CD14-positive monocyte (primary cell): Measurements from ENCODE around the gene ARPC1A. TPM values are rescaled to one million over a fixed set of nuclear protein-coding genes. Genes with fewer than 3 reads are reported as not detected.
A peak's percentile ranks its signal among the peaks of the same experiment; 100 is the strongest.

Experiments used
- DNase-seq, 3 donors: peaks; one replicate each; pipeline ENCODE4 v3.0.0-alpha.2; 2011 to 2022
- H2AFZ ChIP-seq: 2 replicates; pipeline ENCODE4 v1.6.0; 2012; ENCODE audit warnings: mild to moderate bottlenecking, low read depth, low read length, inconsistent platforms; ENCODE audit not compliant: insufficient read depth, poor library complexity, severe bottlenecking
- H3K27ac ChIP-seq, 2 donors: 1 replicate in 1 of 2; 2 replicates in 1 of 2; pipeline ENCODE4 v1.5.1; 2012 to 2013; ENCODE audit warnings: low read length in 2 of 2, control low read depth in 1 of 2, inconsistent platforms in 1 of 2, low read depth in 1 of 2, mild to moderate bottlenecking in 1 of 2
- H3K27me3 ChIP-seq, 2 donors: one replicate each; pipeline versions ENCODE4 v1.6.0 to v1.6.1; 2011 to 2013; ENCODE audit warnings: low read length in 2 of 2; ENCODE audit not compliant: control insufficient read depth in 2 of 2, insufficient read depth in 2 of 2
- H3K36me3 ChIP-seq, 2 donors: replicated peaks in 1 of 2; 1 replicate in 1 of 2; 2 replicates in 1 of 2; pipeline versions ENCODE4 v1.5.1 to v1.6.1; 2012 to 2013; ENCODE audit warnings: low read length in 2 of 2, control low read depth in 1 of 2, inconsistent platforms in 1 of 2, mild to moderate bottlenecking in 1 of 2; ENCODE audit not compliant: insufficient read depth in 2 of 2, control insufficient read depth in 1 of 2
- H3K4me1 ChIP-seq, 2 donors: 1 replicate in 1 of 2; 2 replicates in 1 of 2; pipeline versions ENCODE4 v1.5.1 to v1.6.1; 2012 to 2013; ENCODE audit warnings: low read length in 2 of 2, control low read depth in 1 of 2, inconsistent platforms in 1 of 2, mild to moderate bottlenecking in 1 of 2, moderate library complexity in 1 of 2; ENCODE audit not compliant: insufficient read depth in 2 of 2, control insufficient read depth in 1 of 2
- H3K4me2 ChIP-seq: replicated peaks from 2 replicates; pipeline ENCODE3; 2012; ENCODE audit warnings: low read length, moderate library complexity, mild to moderate bottlenecking; ENCODE audit not compliant: poor library complexity, severe bottlenecking; ENCODE audit errors: extremely low read depth
- H3K4me3 ChIP-seq, 3 experiments: fragments of 200-600 bp in 1 of 3; sonication (generic) in 1 of 3; replicated peaks in 1 of 3; 1 replicate in 2 of 3; 2 replicates in 1 of 3; pipeline ENCODE4 v1.5.1; 2011 to 2013; ENCODE audit warnings: low read length in 3 of 3, mild to moderate bottlenecking in 3 of 3, control low read depth in 2 of 3, low read depth in 2 of 3, inconsistent platforms in 1 of 3, moderate library complexity in 1 of 3
- H3K79me2 ChIP-seq: 2 replicates; pipeline ENCODE4 v1.6.0; 2012; ENCODE audit warnings: mild to moderate bottlenecking, control low read depth, inconsistent platforms, low read length, moderate library complexity; ENCODE audit not compliant: insufficient read depth
- H3K9ac ChIP-seq: 2 replicates; pipeline ENCODE4 v1.6.0; 2017; ENCODE audit warnings: low read length, mild to moderate bottlenecking; ENCODE audit not compliant: insufficient read depth, poor library complexity, severe bottlenecking
- H3K9me3 ChIP-seq, 2 donors: replicated peaks in 1 of 2; 1 replicate in 1 of 2; 2 replicates in 1 of 2; pipeline versions ENCODE4 v1.5.1 to v1.6.1; 2012 to 2013; ENCODE audit warnings: low read length in 2 of 2, control low read depth in 1 of 2; ENCODE audit not compliant: control insufficient read depth in 1 of 2, insufficient read depth in 1 of 2
- H4K20me1 ChIP-seq: 2 replicates; pipeline ENCODE4 v1.6.0; 2012; ENCODE audit warnings: mild to moderate bottlenecking, low read length, control low read depth, moderate library complexity; ENCODE audit not compliant: insufficient read depth
- H3K27ac Mint-ChIP-seq, 7 donors: one replicate each; pipeline ENCODE4 v1.8.0; 2020; ENCODE audit warnings: mild to moderate bottlenecking in 7 of 7, mixed read lengths in 7 of 7, moderate library complexity in 6 of 7, inconsistent platforms in 2 of 7
- H3K27me3 Mint-ChIP-seq, 3 donors: one replicate each; pipeline ENCODE4 v1.8.0; 2021 to 2022; ENCODE audit warnings: low read depth in 3 of 3, mild to moderate bottlenecking in 3 of 3, mixed read lengths in 3 of 3, moderate library complexity in 3 of 3, inconsistent platforms in 1 of 3
- H3K36me3 Mint-ChIP-seq, 2 donors: one replicate each; pipeline ENCODE4 v1.8.0; 2020; ENCODE audit warnings: mixed read lengths in 2 of 2, inconsistent platforms in 1 of 2, mild to moderate bottlenecking in 1 of 2
- H3K4me1 Mint-ChIP-seq: one replicate; pipeline ENCODE4 v1.8.0; 2020; ENCODE audit warnings: mild to moderate bottlenecking, mixed read lengths
- H3K4me3 Mint-ChIP-seq, 2 donors: one replicate each; pipeline ENCODE4 v1.8.0; 2020; ENCODE audit warnings: mild to moderate bottlenecking in 2 of 2, mixed read lengths in 2 of 2, moderate library complexity in 1 of 2
- H3K9me3 Mint-ChIP-seq, 7 donors: one replicate each; pipeline ENCODE4 v1.8.0; 2020 to 2022; ENCODE audit warnings: mixed read lengths in 7 of 7, mild to moderate bottlenecking in 6 of 7, moderate library complexity in 6 of 7, inconsistent platforms in 2 of 7
- whole genome bisulfite sequencing: methylation state at CpG from one replicate; pipeline ENCODE4 v1.1.5; 2013; ENCODE audit warnings: missing lambda C conversion rate; ENCODE audit not compliant: insufficient coverage; 5-methylcytosine and 5-hydroxymethylcytosine counted together
- intact Hi-C, 2 donors: fragments of 100-400 bp; cut with micrococcal nuclease; formaldehyde crosslinking; loops; one replicate each; pipeline versions ENCODE4 v1.15.0 to v1.15.1; 2023
- polyA plus RNA-seq, 3 donors: library from polyadenylated mRNA; depleted of rRNA in 1 of 3; unstranded in 2 of 3; stranded (reverse) in 1 of 3; fragments of 300-500 nt in 2 of 3; fragments of >200 nt in 1 of 3; fragmentation: Illumina TruSeq in 2 of 3; gene quantifications; 1 replicate in 2 of 3; 2 replicates in 1 of 3; pipeline ENCODE4 v1.2.3, GENCODE V29; 2012 to 2021
- TF ChIP-seq, protein P1 (sequence below): fragments of 200-600 bp; IDR thresholded peaks from one replicate; pipeline ENCODE4 v1.8.0; 2022; ENCODE audit warnings: antibody characterized with exemption, mild to moderate bottlenecking

Gene ARPC1A
- polyA plus RNA-seq, 3 donors, result 71.7 to 107 (median 104) TPM

DNA sequence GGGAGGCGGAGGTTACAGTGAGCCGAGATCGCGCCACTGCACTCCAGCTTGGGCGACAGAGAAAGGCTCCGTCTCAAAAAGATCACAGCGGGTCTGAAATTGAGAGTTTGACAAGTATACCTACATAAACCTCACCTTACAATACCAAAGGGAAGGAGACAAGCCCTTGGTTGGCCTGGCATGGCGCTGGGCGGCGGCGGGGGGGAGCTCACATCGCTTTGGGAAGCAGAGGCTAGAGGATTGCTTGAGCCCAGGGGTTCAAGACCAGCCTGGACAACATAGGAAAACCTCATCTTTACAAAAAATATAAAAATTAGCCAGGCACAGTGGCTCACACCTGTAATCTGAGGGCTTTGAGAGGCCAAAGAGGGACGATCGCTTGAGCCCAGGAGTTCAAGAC lies 1.1 kb upstream of the ARPC1A start:
- Mint-ChIP-seq H3K4me1 (peaks cover 36% of the 10 kb centered on the region), H3K27me3 (peaks cover 1 to 4% (median 2%) of the 10 kb centered on the region in 3 donors), H3K9me3 (peaks cover 0 to 1% (median 0%) of the 10 kb centered on the region in 7 donors), H3K4me3 (no peak overlapping the region), H3K36me3 (peaks cover 0 to 4% of the 10 kb centered on the region in 2 donors), H3K27ac (no peak overlapping the region)
- no peak for DNase-seq
- Histone ChIP-seq H3K27ac (no peak overlapping the region), H2AFZ (peak overlapping the region; percentile 99), H3K79me2 (peaks cover 47% of the 10 kb centered on the region), H4K20me1 (peaks cover 26% of the 10 kb centered on the region), H3K36me3 (no peaks in the 10 kb centered on the region), H3K9me3 (no peaks in the 10 kb centered on the region), H3K4me3 (no peak overlapping the region), H3K27me3 (no peaks in the 10 kb centered on the region), H3K4me1 (peaks cover 33 to 44% of the 10 kb centered on the region in 2 donors), H3K4me2 (no peak overlapping the region), H3K9ac (no peak overlapping the region)
- TF ChIP-seq, protein P1, sequence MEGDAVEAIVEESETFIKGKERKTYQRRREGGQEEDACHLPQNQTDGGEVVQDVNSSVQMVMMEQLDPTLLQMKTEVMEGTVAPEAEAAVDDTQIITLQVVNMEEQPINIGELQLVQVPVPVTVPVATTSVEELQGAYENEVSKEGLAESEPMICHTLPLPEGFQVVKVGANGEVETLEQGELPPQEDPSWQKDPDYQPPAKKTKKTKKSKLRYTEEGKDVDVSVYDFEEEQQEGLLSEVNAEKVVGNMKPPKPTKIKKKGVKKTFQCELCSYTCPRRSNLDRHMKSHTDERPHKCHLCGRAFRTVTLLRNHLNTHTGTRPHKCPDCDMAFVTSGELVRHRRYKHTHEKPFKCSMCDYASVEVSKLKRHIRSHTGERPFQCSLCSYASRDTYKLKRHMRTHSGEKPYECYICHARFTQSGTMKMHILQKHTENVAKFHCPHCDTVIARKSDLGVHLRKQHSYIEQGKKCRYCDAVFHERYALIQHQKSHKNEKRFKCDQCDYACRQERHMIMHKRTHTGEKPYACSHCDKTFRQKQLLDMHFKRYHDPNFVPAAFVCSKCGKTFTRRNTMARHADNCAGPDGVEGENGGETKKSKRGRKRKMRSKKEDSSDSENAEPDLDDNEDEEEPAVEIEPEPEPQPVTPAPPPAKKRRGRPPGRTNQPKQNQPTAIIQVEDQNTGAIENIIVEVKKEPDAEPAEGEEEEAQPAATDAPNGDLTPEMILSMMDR, result no peak
- intact Hi-C loops, result loop anchor here in 1 of 2 donors (10.0 kb wide), 1 partner anchor 450 kb away; the partner anchor contains the start of genes TMEM130 and TRRAP
- 100% methylated on average over 4 of the region's 14 CpGs for WGBS

DNA sequence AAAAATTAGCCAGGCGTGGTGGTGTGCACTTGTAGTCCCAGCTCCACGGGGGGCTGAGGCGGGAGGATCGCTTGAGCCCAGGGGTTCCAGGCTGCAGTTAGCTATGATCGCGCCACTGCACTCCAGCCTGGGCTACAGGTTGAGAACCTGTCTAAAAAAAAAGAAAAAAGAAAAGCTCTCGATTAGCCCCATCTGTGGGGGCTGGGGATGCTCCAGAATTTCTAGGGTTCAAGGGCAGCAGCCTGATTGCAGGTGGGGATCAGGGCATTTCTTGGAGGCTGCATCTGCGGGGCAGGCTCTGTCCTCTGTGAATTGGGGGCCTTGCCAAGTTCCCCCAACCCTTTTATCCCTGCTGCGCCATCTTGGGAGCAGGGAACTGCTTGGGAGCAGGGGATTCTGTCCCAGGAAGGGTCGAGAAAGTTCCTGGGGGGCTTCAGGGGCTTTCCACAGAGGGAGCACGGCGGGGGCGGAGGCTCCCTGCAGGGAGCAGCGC lies 651 bp upstream of the ARPC1A start:
- peak overlapping the region; percentile 93 to 94 for H3K4me3 Mint-ChIP-seq
- H3K9me3 Mint-ChIP-seq, result peaks cover 0 to 1% (median 0%) of the 10 kb centered on the region in 7 donors
- 52% methylated on average over 9 of the region's 14 CpGs for WGBS
- Histone ChIP-seq H3K9me3 (no peaks in the 10 kb centered on the region), H3K36me3 (no peaks in the 10 kb centered on the region), H3K4me1 (peaks cover 37 to 49% of the 10 kb centered on the region in 2 donors), H3K4me3 (peak overlapping the region; percentile 62 to 92 (median 84)), H3K27me3 (no peaks in the 10 kb centered on the region), H3K9ac (peak overlapping the region; percentile 95), H4K20me1 (peaks cover 27% of the 10 kb centered on the region), H3K79me2 (peaks cover 52% of the 10 kb centered on the region), H2AFZ (peak overlapping the region; percentile 99), H3K27ac (peak overlapping the region; percentile 38 to 90), H3K4me2 (peak overlapping the region; percentile 92)
- DNase-seq, result no peak
- H3K4me1 Mint-ChIP-seq, result peaks cover 40% of the 10 kb centered on the region
- H3K27ac Mint-ChIP-seq, result peak overlapping the region; percentile 23 to 96 (median 91)
- H3K27me3 Mint-ChIP-seq, result peaks cover 1 to 3% (median 2%) of the 10 kb centered on the region in 3 donors
- TF ChIP-seq, protein P1, result no peak
- peaks cover under 1 to 4% of the 10 kb centered on the region in 2 donors for H3K36me3 Mint-ChIP-seq
- intact Hi-C loops, result loop anchor here (5.0 to 10.0 kb wide), 2 partner anchors 183 to 450 kb away; partner anchors contain the start of genes SMURF1 (in 1 of the 2), TMEM130 (in 1 of the 2) and TRRAP (in 1 of the 2)
